Measurements from ENCODE around the gene C1orf167.

The C1orf167 gene

GRCh38 chr1:11722538-11722937, 39.5 kb upstream of the C1orf167 start:
- Histone ChIP-seq H3K4me3 (ENCODE audit: low read length in 2 of 2) (no peak overlapping the region), H3K18ac (ENCODE audit: low read length) (no peak overlapping the region), H2BK120ac (ENCODE audit: low read depth, low read length) (no peak overlapping the region), H3K23ac (ENCODE audit: low read depth, low read length, poor library complexity) (no peak overlapping the region), H3K27ac (replicated peaks; ENCODE audit: low read length) (no peak overlapping the region), H3K4me1 (ENCODE audit: control insufficient read depth in 2 of 2, insufficient read depth in 1 of 2, low read depth in 1 of 2, low read length in 2 of 2) (peaks cover 0 to 3% of the 10 kb centered on the region in 2 donors), H4K91ac (ENCODE audit: low read depth, low read length, poor library complexity) (no peak overlapping the region), H3K36me3 (replicated peaks in 1 of 2; ENCODE audit: control insufficient read depth in 2 of 2, insufficient read depth in 2 of 2, low read length in 2 of 2) (peaks cover 0 to 51% of the 10 kb centered on the region in 2 donors), H3K9me3 (replicated peaks in 1 of 2; ENCODE audit: control insufficient read depth in 2 of 2, insufficient read depth in 1 of 2, low read depth in 1 of 2, low read length in 2 of 2) (no peaks in the 10 kb centered on the region), H4K8ac (ENCODE audit: low read depth, low read length) (no peak overlapping the region), H3K27me3 (ENCODE audit: control insufficient read depth in 3 of 3, insufficient read depth in 3 of 3, low read depth in 1 of 3, low read length in 3 of 3) (no peaks in the 10 kb centered on the region), H3K79me1 (ENCODE audit: low read depth, low read length) (no peaks in the 10 kb centered on the region), H3K9ac (ENCODE audit: low read depth, low read length, poor library complexity) (no peak overlapping the region), H3K4me2 (ENCODE audit: insufficient read depth, low read length, poor library complexity, severe bottlenecking) (no peak overlapping the region), H3K14ac (ENCODE audit: low read length) (no peak overlapping the region), H2AK5ac (ENCODE audit: low read depth, low read length) (no peak overlapping the region), H3K4ac (ENCODE audit: low read length) (no peak overlapping the region), H2BK12ac (ENCODE audit: low read length) (no peak overlapping the region), H2AFZ (ENCODE audit: low read length) (no peak overlapping the region), H2BK15ac (ENCODE audit: low read length) (no peak overlapping the region), H2BK5ac (ENCODE audit: low read length) (no peak overlapping the region)
- no peak for DNase-seq (ENCODE audit: low spot score)
- no CpG with 5 or more reads among the region's 2 CpGs for WGBS, 2 donors (ENCODE audit: extremely low coverage in 2 of 2, insufficient read length in 2 of 2, insufficient replicate concordance in 1 of 2)

GRCh38 chr1:11725616-11726015, 36.4 kb upstream of the C1orf167 start:
- Histone ChIP-seq H2BK120ac (ENCODE audit: low read depth, low read length) (no peak overlapping the region), H3K23ac (ENCODE audit: low read depth, low read length, poor library complexity) (no peak overlapping the region)

DNA sequence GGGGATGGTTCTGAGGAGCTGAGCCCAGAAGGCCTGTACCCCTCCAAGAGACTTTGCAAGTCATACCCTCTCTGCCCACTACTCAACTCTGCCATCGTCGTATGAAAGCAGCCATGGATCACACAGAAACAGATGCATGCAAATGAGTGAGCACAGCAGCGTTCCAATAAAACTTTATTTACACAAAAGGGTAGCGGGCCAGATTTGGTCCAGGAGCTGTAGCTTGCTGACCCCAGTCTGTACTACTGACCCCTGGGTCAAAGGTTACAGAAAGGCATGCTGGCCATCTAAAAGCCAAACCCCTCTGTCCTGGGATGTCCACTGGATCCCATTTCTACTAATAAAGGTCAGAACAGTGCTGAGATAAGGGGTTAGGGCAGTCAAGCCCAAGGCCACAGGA, 34.9 kb upstream of the C1orf167 start:
- Histone ChIP-seq H2BK120ac (ENCODE audit: low read depth, low read length) (no peak overlapping the region), H3K9ac (ENCODE audit: low read depth, low read length, poor library complexity) (no peak overlapping the region), H3K27me3 (ENCODE audit: control insufficient read depth in 3 of 3, insufficient read depth in 3 of 3, low read depth in 1 of 3, low read length in 3 of 3) (no peaks in the 10 kb centered on the region), H2AFZ (ENCODE audit: low read length) (no peak overlapping the region), H4K91ac (ENCODE audit: low read depth, low read length, poor library complexity) (no peak overlapping the region), H3K9me3 (replicated peaks in 1 of 2; ENCODE audit: control insufficient read depth in 2 of 2, insufficient read depth in 1 of 2, low read depth in 1 of 2, low read length in 2 of 2) (no peaks in the 10 kb centered on the region), H2BK15ac (ENCODE audit: low read length) (no peak overlapping the region), H3K14ac (ENCODE audit: low read length) (no peak overlapping the region), H3K36me3 (replicated peaks in 1 of 2; ENCODE audit: control insufficient read depth in 2 of 2, insufficient read depth in 2 of 2, low read length in 2 of 2) (peaks cover 0 to 20% of the 10 kb centered on the region in 2 donors), H3K4me3 (ENCODE audit: low read length in 2 of 2) (no peak overlapping the region), H3K27ac (replicated peaks; ENCODE audit: low read length) (no peak overlapping the region), H2BK12ac (ENCODE audit: low read length) (no peak overlapping the region), H2AK5ac (ENCODE audit: low read depth, low read length) (no peak overlapping the region), H3K79me1 (ENCODE audit: low read depth, low read length) (no peaks in the 10 kb centered on the region), H3K4ac (ENCODE audit: low read length) (no peak overlapping the region), H3K18ac (ENCODE audit: low read length) (no peak overlapping the region), H4K8ac (ENCODE audit: low read depth, low read length) (no peak overlapping the region), H3K4me2 (ENCODE audit: insufficient read depth, low read length, poor library complexity, severe bottlenecking) (no peak overlapping the region), H2BK5ac (ENCODE audit: low read length) (no peak overlapping the region), H3K23ac (ENCODE audit: low read depth, low read length, poor library complexity) (no peak overlapping the region), H3K4me1 (ENCODE audit: control insufficient read depth in 2 of 2, insufficient read depth in 1 of 2, low read depth in 1 of 2, low read length in 2 of 2) (peaks cover 14 to 15% of the 10 kb centered on the region in 2 donors)
- DNase-seq (ENCODE audit: low spot score), result no peak
- WGBS, 2 donors (ENCODE audit: extremely low coverage in 2 of 2, insufficient read length in 2 of 2, insufficient replicate concordance in 1 of 2), result no CpG with 5 or more reads among the region's 4 CpGs

More at GRCh38 chr1:11725616-11726015, 36.4 kb upstream of the C1orf167 start:
- H3K18ac ChIP-seq (ENCODE audit: low read length), result no peak overlapping the region
- H2AFZ ChIP-seq (ENCODE audit: low read length), result no peak overlapping the region
- no peak overlapping the region for H4K8ac ChIP-seq (ENCODE audit: low read depth, low read length)
- no peaks in the 10 kb centered on the region for H3K79me1 ChIP-seq (ENCODE audit: low read depth, low read length)
- peaks cover 5 to 10% of the 10 kb centered on the region in 2 donors for H3K4me1 ChIP-seq (ENCODE audit: control insufficient read depth in 2 of 2, insufficient read depth in 1 of 2, low read depth in 1 of 2, low read length in 2 of 2)
- H2BK12ac ChIP-seq (ENCODE audit: low read length), result no peak overlapping the region
- H3K9ac ChIP-seq (ENCODE audit: low read depth, low read length, poor library complexity), result no peak overlapping the region
- no CpG with 5 or more reads among the region's 5 CpGs for WGBS, 2 donors (ENCODE audit: extremely low coverage in 2 of 2, insufficient read length in 2 of 2, insufficient replicate concordance in 1 of 2)
- H4K91ac ChIP-seq (ENCODE audit: low read depth, low read length, poor library complexity), result no peak overlapping the region
- no peak overlapping the region for H2BK5ac ChIP-seq (ENCODE audit: low read length)
- no peak overlapping the region for H2BK15ac ChIP-seq (ENCODE audit: low read length)
- no peak overlapping the region for H2AK5ac ChIP-seq (ENCODE audit: low read depth, low read length)
- no peak overlapping the region for H3K4me2 ChIP-seq (ENCODE audit: insufficient read depth, low read length, poor library complexity, severe bottlenecking)
- H3K36me3 ChIP-seq (replicated peaks in 1 of 2; ENCODE audit: control insufficient read depth in 2 of 2, insufficient read depth in 2 of 2, low read length in 2 of 2), result peaks cover 0 to 35% of the 10 kb centered on the region in 2 donors
- H3K14ac ChIP-seq (ENCODE audit: low read length), result no peak overlapping the region
- H3K4me3 ChIP-seq (ENCODE audit: low read length in 2 of 2), result no peak overlapping the region
- H3K27me3 ChIP-seq (ENCODE audit: control insufficient read depth in 3 of 3, insufficient read depth in 3 of 3, low read depth in 1 of 3, low read length in 3 of 3), result no peaks in the 10 kb centered on the region
- no peak for DNase-seq (ENCODE audit: low spot score)
- H3K9me3 ChIP-seq (replicated peaks in 1 of 2; ENCODE audit: control insufficient read depth in 2 of 2, insufficient read depth in 1 of 2, low read depth in 1 of 2, low read length in 2 of 2), result no peaks in the 10 kb centered on the region
- no peak overlapping the region for H3K27ac ChIP-seq (replicated peaks; ENCODE audit: low read length)
- H3K4ac ChIP-seq (ENCODE audit: low read length), result no peak overlapping the region

DNA sequence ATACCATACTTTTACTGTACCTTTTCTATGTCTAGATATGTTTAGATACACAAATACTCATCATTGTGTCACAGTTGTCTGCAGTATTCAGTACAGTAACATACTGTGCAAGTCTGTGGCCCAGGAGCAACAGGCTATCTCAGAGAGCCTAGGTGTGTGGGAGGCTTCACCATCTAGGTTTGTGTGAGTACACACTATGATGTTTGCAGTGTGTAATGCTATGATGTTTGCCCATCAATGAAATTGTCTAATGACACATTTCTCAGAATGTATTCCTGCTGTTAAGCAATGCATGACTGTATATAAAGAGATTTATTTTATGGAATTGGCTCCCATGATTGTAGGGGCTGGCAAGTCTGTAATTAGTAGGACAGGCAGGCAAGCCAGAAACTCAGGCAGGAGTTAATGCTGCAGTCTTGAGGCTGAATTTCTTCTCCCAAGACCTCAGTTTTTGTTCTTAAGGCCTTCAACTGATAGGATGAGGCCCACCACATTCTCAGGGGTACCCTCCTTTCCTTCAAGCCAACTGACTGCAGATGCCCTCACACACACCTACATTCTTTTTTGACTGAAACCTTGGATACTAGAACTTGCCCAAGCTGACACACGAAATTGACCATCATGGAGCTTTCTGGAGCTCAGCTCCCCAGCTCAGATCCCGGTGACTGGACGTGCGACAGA, 33.7 kb upstream of the C1orf167 start:
- Histone ChIP-seq H3K18ac (ENCODE audit: low read length) (no peak overlapping the region), H3K4me1 (ENCODE audit: control insufficient read depth in 2 of 2, insufficient read depth in 1 of 2, low read depth in 1 of 2, low read length in 2 of 2) (peaks cover 18 to 21% of the 10 kb centered on the region in 2 donors), H3K36me3 (replicated peaks in 1 of 2; ENCODE audit: control insufficient read depth in 2 of 2, insufficient read depth in 2 of 2, low read length in 2 of 2) (peaks cover 0 to 12% of the 10 kb centered on the region in 2 donors), H2BK5ac (ENCODE audit: low read length) (no peak overlapping the region), H4K8ac (ENCODE audit: low read depth, low read length) (no peak overlapping the region), H3K4me2 (ENCODE audit: insufficient read depth, low read length, poor library complexity, severe bottlenecking) (no peak overlapping the region), H3K4me3 (ENCODE audit: low read length in 2 of 2) (no peak overlapping the region), H3K23ac (ENCODE audit: low read depth, low read length, poor library complexity) (no peak overlapping the region), H3K27ac (replicated peaks; ENCODE audit: low read length) (no peak overlapping the region), H2BK120ac (ENCODE audit: low read depth, low read length) (no peak overlapping the region), H3K79me1 (ENCODE audit: low read depth, low read length) (no peaks in the 10 kb centered on the region), H3K27me3 (ENCODE audit: control insufficient read depth in 3 of 3, insufficient read depth in 3 of 3, low read depth in 1 of 3, low read length in 3 of 3) (no peaks in the 10 kb centered on the region), H2AFZ (ENCODE audit: low read length) (no peak overlapping the region), H3K9me3 (replicated peaks in 1 of 2; ENCODE audit: control insufficient read depth in 2 of 2, insufficient read depth in 1 of 2, low read depth in 1 of 2, low read length in 2 of 2) (no peaks in the 10 kb centered on the region), H2BK15ac (ENCODE audit: low read length) (no peak overlapping the region), H3K9ac (ENCODE audit: low read depth, low read length, poor library complexity) (no peak overlapping the region), H3K14ac (ENCODE audit: low read length) (no peak overlapping the region), H2BK12ac (ENCODE audit: low read length) (no peak overlapping the region), H3K4ac (ENCODE audit: low read length) (no peak overlapping the region), H4K91ac (ENCODE audit: low read depth, low read length, poor library complexity) (no peak overlapping the region), H2AK5ac (ENCODE audit: low read depth, low read length) (no peak overlapping the region)
- no peak for DNase-seq (ENCODE audit: low spot score)
- WGBS, 2 donors (ENCODE audit: extremely low coverage in 2 of 2, insufficient read length in 2 of 2, insufficient replicate concordance in 1 of 2), result no CpG with 5 or more reads among the region's 4 CpGs

Data from neuronal stem cell (in vitro differentiated cells).